H1 (cell line): ENCODE measurements around the gene CDCP1. TPM values are rescaled to one million over a fixed set of nuclear protein-coding genes. Genes with fewer than 3 reads are reported as not detected.

Experiments used
- CTCF ChIA-PET: fragments of 300-600 bp; sonication (Branson Sonifier 250); formaldehyde crosslinking; loops from one replicate; lab custom pipeline; 2021; ENCODE audit not compliant: partially characterized antibody; lab: Charles Lee
- POLR2A ChIA-PET: fragments of 300-600 bp; sonication (Branson Sonifier 250); formaldehyde crosslinking; loops from one replicate; lab custom pipeline; 2021; ENCODE audit warnings: inconsistent platforms; ENCODE audit not compliant: partially characterized antibody; lab: Charles Lee
- DNase-seq, 2 experiments: peaks; one replicate each; pipeline versions ENCODE4 v3.0.0 to v3.0.0-alpha.2; 2010 to 2022; ENCODE audit warnings: low spot score in 2 of 2, low read depth in 1 of 2, mixed read lengths in 1 of 2
- FAIRE-seq: peaks from 2 replicates; lab custom pipeline; 2011; peaks lifted over from hg19 to GRCh38; lab: Jason Lieb, UNC
- H2AFZ ChIP-seq: 2 replicates; pipeline ENCODE4 v1.8.1; 2012; ENCODE audit warnings: low read length, inconsistent platforms
- H2AK5ac ChIP-seq: 2 replicates; pipeline ENCODE4 v1.6.1; 2013; ENCODE audit warnings: low read depth, low read length
- H2BK120ac ChIP-seq: replicated peaks from 2 replicates; pipeline ENCODE3; 2013; ENCODE audit warnings: low read depth, low read length, inconsistent platforms
- H2BK12ac ChIP-seq: 2 replicates; pipeline ENCODE4 v1.6.1; 2013; ENCODE audit warnings: low read depth, low read length
- H2BK15ac ChIP-seq: 2 replicates; pipeline ENCODE4 v1.6.1; 2013; ENCODE audit warnings: low read length
- H2BK20ac ChIP-seq: 2 replicates; pipeline ENCODE4 v1.6.1; 2013; ENCODE audit warnings: low read length
- H2BK5ac ChIP-seq: 2 replicates; pipeline ENCODE4 v1.6.1; 2013; ENCODE audit warnings: low read depth, low read length
- H3K14ac ChIP-seq: 2 replicates; pipeline ENCODE4 v1.6.1; 2013; ENCODE audit warnings: inconsistent platforms; ENCODE audit not compliant: insufficient read length
- H3K18ac ChIP-seq: 2 replicates; pipeline ENCODE4 v1.6.1; 2013; ENCODE audit warnings: low read length; ENCODE audit errors: extremely low read depth
- H3K23ac ChIP-seq: 2 replicates; pipeline ENCODE4 v1.6.1; 2013; ENCODE audit warnings: inconsistent platforms; ENCODE audit not compliant: insufficient read length
- H3K23me2 ChIP-seq: 2 replicates; pipeline ENCODE4 v1.6.1; 2013; ENCODE audit warnings: low read depth, low read length
- H3K27ac ChIP-seq: 2 replicates; pipeline ENCODE4 v1.6.1; 2011; ENCODE audit warnings: low read depth, low read length, inconsistent platforms
- H3K27me3 ChIP-seq, 4 experiments: replicated peaks in 1 of 4; 1 replicate in 1 of 4; 2 replicates in 3 of 4; pipeline versions ENCODE4 v1.6.1 to v1.8.1; 2011 to 2013; ENCODE audit warnings: low read length in 3 of 4, mild to moderate bottlenecking in 3 of 4, inconsistent platforms in 2 of 4, mixed read lengths in 2 of 4, moderate library complexity in 1 of 4; ENCODE audit not compliant: control insufficient read depth in 3 of 4, insufficient read depth in 3 of 4; ENCODE audit errors: extremely low read depth in 1 of 4
- H3K36me3 ChIP-seq, 4 experiments: 2 replicates each; pipeline versions ENCODE4 v1.6.1 to v1.8.1; 2011 to 2013; ENCODE audit warnings: mild to moderate bottlenecking in 4 of 4, low read length in 3 of 4, moderate library complexity in 2 of 4, control low read depth in 1 of 4, inconsistent platforms in 1 of 4; ENCODE audit not compliant: insufficient read depth in 4 of 4, control insufficient read depth in 2 of 4
- H3K4ac ChIP-seq: replicated peaks from 2 replicates; pipeline ENCODE3; 2013; ENCODE audit warnings: low read length, low read depth, mixed read lengths, inconsistent platforms; ENCODE audit not compliant: insufficient read length
- H3K4me1 ChIP-seq, 4 experiments: replicated peaks in 1 of 4; 1 replicate in 1 of 4; 2 replicates in 3 of 4; pipeline versions ENCODE4 v1.6.1 to v1.8.1; 2011 to 2013; ENCODE audit warnings: low read length in 3 of 4, inconsistent platforms in 2 of 4, mixed read lengths in 1 of 4; ENCODE audit not compliant: insufficient read depth in 4 of 4, control insufficient read depth in 3 of 4
- H3K4me2 ChIP-seq, 2 experiments: 2 replicates each; pipeline versions ENCODE4 v1.6.1 to v1.8.1; 2011 to 2013; ENCODE audit warnings: low read depth in 2 of 2, low read length in 2 of 2, control low read depth in 1 of 2, inconsistent platforms in 1 of 2, mild to moderate bottlenecking in 1 of 2; ENCODE audit not compliant: insufficient read depth in 1 of 2
- H3K4me3 ChIP-seq, 4 experiments: fragments of 200-600, 300-600 bp in 1 of 4; sonication (generic), shearing (Covaris generic), sonication (Bioruptor Twin) in 1 of 4; 2 replicates each; pipeline versions ENCODE4 v1.5.1 to v1.8.1; 2011 to 2016; ENCODE audit warnings: low read length in 4 of 4, low read depth in 3 of 4, control low read depth in 2 of 4, inconsistent platforms in 2 of 4, mild to moderate bottlenecking in 2 of 4, mixed read lengths in 1 of 4, moderate library complexity in 1 of 4; ENCODE audit not compliant: insufficient read depth in 2 of 4; ENCODE audit errors: extremely low read depth in 1 of 4
- H3K56ac ChIP-seq: replicated peaks from 2 replicates; pipeline ENCODE3; 2013; ENCODE audit warnings: low read depth, mild to moderate bottlenecking, mixed read lengths, low read length, inconsistent platforms; ENCODE audit not compliant: insufficient read length
- H3K79me1 ChIP-seq: 2 replicates; pipeline ENCODE4 v1.6.1; 2013; ENCODE audit warnings: low read depth, low read length, control low read depth
- H3K79me2 ChIP-seq, 2 experiments: 2 replicates each; pipeline versions ENCODE4 v1.6.1 to v1.8.1; 2012 to 2013; ENCODE audit warnings: low read length in 2 of 2, mild to moderate bottlenecking in 2 of 2, inconsistent platforms in 1 of 2; ENCODE audit not compliant: insufficient read depth in 2 of 2, control insufficient read depth in 1 of 2
- H3K9ac ChIP-seq, 4 experiments: replicated peaks in 1 of 4; 1 replicate in 1 of 4; 2 replicates in 3 of 4; pipeline versions ENCODE4 v1.6.1 to v1.8.1; 2011 to 2013; ENCODE audit warnings: low read depth in 3 of 4, low read length in 3 of 4, control low read depth in 2 of 4, mild to moderate bottlenecking in 2 of 4, moderate library complexity in 2 of 4, inconsistent platforms in 1 of 4; ENCODE audit errors: extremely low read depth in 1 of 4
- H3K9me3 ChIP-seq, 2 experiments: 2 replicates each; pipeline versions ENCODE4 v1.6.1 to v1.8.1; 2012 to 2013; ENCODE audit warnings: mild to moderate bottlenecking in 2 of 2, moderate library complexity in 2 of 2, control low read depth in 1 of 2, inconsistent platforms in 1 of 2, low read depth in 1 of 2, low read length in 1 of 2, mixed read lengths in 1 of 2; ENCODE audit not compliant: insufficient read depth in 2 of 2
- H4K20me1 ChIP-seq, 2 experiments: replicated peaks in 1 of 2; 2 replicates each; pipeline versions ENCODE3 to v1.8.1; 2011 to 2013; ENCODE audit warnings: inconsistent platforms in 2 of 2, low read length in 2 of 2, mild to moderate bottlenecking in 1 of 2; ENCODE audit not compliant: insufficient read depth in 2 of 2, control insufficient read depth in 1 of 2
- H4K5ac ChIP-seq: 2 replicates; pipeline ENCODE4 v1.6.1; 2013; ENCODE audit warnings: low read length, low read depth, mixed read lengths, inconsistent platforms; ENCODE audit not compliant: insufficient read length
- H4K8ac ChIP-seq: 2 replicates; pipeline ENCODE4 v1.8.0; 2013; ENCODE audit warnings: mild to moderate bottlenecking, moderate library complexity, low read length, inconsistent platforms; ENCODE audit not compliant: insufficient read depth; ENCODE audit errors: extremely low read depth
- H4K91ac ChIP-seq: replicated peaks from 2 replicates; pipeline ENCODE3; 2013; ENCODE audit warnings: low read length, mixed read lengths, inconsistent platforms; ENCODE audit not compliant: insufficient read length
- CEBPB ChIP-seq: IDR thresholded peaks from 2 replicates; pipeline ENCODE4 v1.6.1; 2012; ENCODE audit warnings: low read depth, low read length
- CHD1 ChIP-seq: IDR thresholded peaks from 2 replicates; pipeline ENCODE4 v1.6.1; 2012; ENCODE audit warnings: low read depth, low read length, improper control_type of control experiment
- FOSL1 ChIP-seq: IDR thresholded peaks from 2 replicates; pipeline ENCODE4 v1.6.1; 2011; ENCODE audit warnings: mild to moderate bottlenecking, low read depth, low read length, moderate library complexity; ENCODE audit not compliant: insufficient read depth
- HDAC6 ChIP-seq: IDR thresholded peaks from one replicate; pipeline ENCODE4 v1.7.1; 2012; ENCODE audit warnings: low read depth, mild to moderate bottlenecking, inconsistent platforms, low read length, moderate library complexity
- RFX5 ChIP-seq: IDR thresholded peaks from 2 replicates; pipeline ENCODE4 v1.6.1; 2011; ENCODE audit warnings: low read depth, low read length, improper control_type of control experiment, borderline replicate concordance
- RNF2 ChIP-seq: fragments of 200-900, 300-1000 bp; sonication (generic); IDR thresholded peaks from 2 replicates; pipeline ENCODE4 v1.7.1; 2016; ENCODE audit warnings: borderline replicate concordance, low read depth, mild to moderate bottlenecking, antibody characterized with exemption, low read length; ENCODE audit not compliant: poor library complexity, severe bottlenecking; ENCODE audit errors: missing control alignments
- SRF ChIP-seq: IDR thresholded peaks from 2 replicates; pipeline ENCODE4 v1.6.1; 2011; ENCODE audit warnings: mild to moderate bottlenecking, low read depth, low read length, moderate library complexity
- ZNF274 ChIP-seq: IDR thresholded peaks from 2 replicates; pipeline ENCODE4 v1.7.0; 2012; ENCODE audit warnings: low read length, borderline replicate concordance; ENCODE audit errors: extremely low read depth
- WGBS, 2 experiments: shearing (Covaris generic) in 1 of 2; methylation state at CpG; one replicate each; pipeline versions ENCODE4 v1.1.6 to v1.1.7; 2013 to 2015; ENCODE audit warnings: low lambda C conversion rate in 2 of 2, mixed read lengths in 2 of 2, inconsistent platforms in 1 of 2, low coverage in 1 of 2, missing lambda C conversion rate in 1 of 2; ENCODE audit not compliant: insufficient replicate concordance in 2 of 2, insufficient coverage in 1 of 2, insufficient read length in 1 of 2; ENCODE audit errors: extremely low coverage in 1 of 2, missing lambda C conversion rate in 1 of 2; 5-methylcytosine and 5-hydroxymethylcytosine counted together
- polyA plus RNA-seq, 7 experiments: library from polyadenylated mRNA; depleted of rRNA in 3 of 7; stranded (reverse) in 5 of 7; unstranded in 2 of 7; fragments of >200 nt in 5 of 7; fragments of 200-250 nt in 2 of 7; gene quantifications; 1 replicate in 5 of 7; 2 replicates in 1 of 7; 4 replicates in 1 of 7; pipeline versions ENCODE4 v1.2.1 to v1.2.3, GENCODE V29; 2011 to 2013; ENCODE audit warnings: missing spikeins in 2 of 7, mixed read lengths in 2 of 7
- total RNA-seq: library from RNA; stranded (reverse); fragmentation: NEBNext Ultra II Directional; extraction: Animal tissue kit (Norgen Biotek cat#: 25700); gene quantifications from 2 replicates; pipeline ENCODE4 v1.2.1, GENCODE V29; 2021

CDCP1 gene
- total and polyA plus RNA-seq, 2 of the 8 experiments (the other 6 are each of a cell fraction or from before 2014, with no cell fraction given), result 10.0 to 23.3 TPM

DNA sequence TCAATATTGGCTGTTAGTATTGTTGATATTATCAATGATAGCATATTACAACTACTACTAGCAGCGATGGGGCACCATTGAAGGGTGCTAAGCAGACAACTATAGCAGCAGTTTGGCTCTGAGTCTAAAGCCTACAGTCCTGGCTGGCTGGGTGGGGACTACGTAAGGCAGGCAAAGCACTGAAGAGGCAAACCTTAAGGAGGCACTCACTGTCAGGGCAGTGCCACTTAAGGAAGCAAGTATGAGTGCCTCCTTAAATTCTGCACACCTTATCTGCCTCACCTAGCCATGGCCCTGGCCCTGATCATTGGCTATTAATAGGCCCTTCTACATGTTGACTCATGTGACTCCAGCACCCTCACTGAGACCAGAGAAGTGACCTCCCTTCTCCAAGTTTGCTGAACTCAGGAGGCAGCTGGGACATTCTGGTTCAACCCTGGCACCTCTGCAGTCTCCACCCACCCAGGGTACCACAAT, 20.6 kb downstream of the CDCP1 start:
- no peaks in the 10 kb centered on the region for H3K27me3 ChIP-seq
- no peak overlapping the region for H3K4ac ChIP-seq
- H3K4me3 ChIP-seq, result no peak overlapping the region
- H3K36me3 ChIP-seq, result no peaks in the 10 kb centered on the region
- no peak overlapping the region for H3K9ac ChIP-seq
- no peaks in the 10 kb centered on the region for H3K9me3 ChIP-seq
- CTCF ChIA-PET, result no interaction called here
- FAIRE-seq (no peak), DNase-seq (no peak)
- no peak overlapping the region for H4K91ac ChIP-seq
- H3K79me1 ChIP-seq, result peaks cover 7% of the 10 kb centered on the region
- H4K5ac ChIP-seq, result no peak overlapping the region
- no peaks in the 10 kb centered on the region for H3K23me2 ChIP-seq
- no peak overlapping the region for H2AK5ac ChIP-seq
- 95% methylated on average over 2 of the region's 2 CpGs; no CpG with 5 or more reads in 1 of the 2 experiments for WGBS, 2 experiments
- H2AFZ ChIP-seq, result no peak overlapping the region
- H4K8ac ChIP-seq, result no peak overlapping the region
- no peaks in the 10 kb centered on the region for H3K4me1 ChIP-seq
- TF ChIP-seq HDAC6 (no peak), FOSL1 (no peak), SRF (no peak), RFX5 (no peak), CEBPB (no peak), RNF2 (no peak), CHD1 (no peak), ZNF274 (no peak)
- no peaks in the 10 kb centered on the region; a peak in 2 of 4 replicates for H3K79me2 ChIP-seq
- H3K14ac ChIP-seq, result no peak overlapping the region
- H2BK5ac ChIP-seq, result no peak overlapping the region
- no peak overlapping the region for H2BK20ac ChIP-seq
- no peak overlapping the region for H2BK120ac ChIP-seq
- H2BK12ac ChIP-seq, result no peak overlapping the region
- H4K20me1 ChIP-seq, result peaks cover 2 to 4% of the 10 kb centered on the region in 2 experiments
- H3K23ac ChIP-seq, result no peak overlapping the region
- H3K56ac ChIP-seq, result no peak overlapping the region
- no peak overlapping the region for H2BK15ac ChIP-seq
- no peak overlapping the region for H3K27ac ChIP-seq
- no peak overlapping the region for H3K18ac ChIP-seq
- H3K4me2 ChIP-seq, result no peak overlapping the region
- POLR2A ChIA-PET, result no interaction called here
